ENCODE data around the gene ADPRM.
A peak's percentile ranks its signal among the peaks of the same experiment; 100 is the strongest.

Gene ADPRM

GRCh38 chr17:10697092-10698081 is at the start of gene ADPRM, which contains the start of gene SCO1:
ADPRM (plus strand) TSS chr17:10697594; CDS start chr17:10704927, 7,333 bp downstream.
SCO1 (minus strand) TSS chr17:10697533; CDS start chr17:10697507, 26 bp downstream.
- peak within 1 kb of the TSS; percentile 89 for H3K4me3 ChIP-seq (ENCODE audit: low read depth, low read length)
- peak; percentile 94 for DNase-seq (ENCODE audit: low read depth)
- TF ChIP-seq CTCF (conservative IDR thresholded peaks at IDR 0.05; ENCODE audit: low read depth, low read length): peak; percentile 58

DNA sequence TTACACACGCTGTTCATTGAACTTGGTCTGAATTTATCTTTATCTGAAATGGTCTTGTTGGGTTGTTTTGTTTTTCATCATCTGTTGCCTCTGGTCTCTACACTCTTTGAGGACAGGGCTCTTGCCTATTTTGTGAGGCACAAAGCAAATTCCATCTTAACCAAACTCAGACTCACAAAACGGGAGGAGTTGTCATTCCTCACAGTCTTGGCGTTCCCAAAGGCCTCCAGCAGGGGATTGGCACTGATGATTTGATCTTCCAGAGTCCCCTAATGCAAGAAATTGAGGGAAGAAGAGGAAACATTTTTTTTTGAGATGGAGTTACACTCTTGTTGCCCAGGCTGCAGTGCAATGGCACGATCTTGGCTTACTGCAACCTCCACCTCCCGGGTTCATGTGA is 49.0 kb upstream of the ADPRM start:
- DNase-seq (ENCODE audit: low read depth): no peak
- no peak for TF ChIP-seq CTCF (conservative IDR thresholded peaks at IDR 0.05; ENCODE audit: low read depth, low read length)

GRCh38 chr17:10648956-10649355 is 48.4 kb upstream of the ADPRM start:
- no peak for TF ChIP-seq CTCF (conservative IDR thresholded peaks at IDR 0.05; ENCODE audit: low read depth, low read length)
- DNase-seq (ENCODE audit: low read depth): peak; percentile 49
- H3K4me3 ChIP-seq (ENCODE audit: low read depth, low read length): no peak overlapping the region

More for the DNA sequence above, 49.0 kb upstream of the ADPRM start:
- H3K4me3 ChIP-seq (ENCODE audit: low read depth, low read length): no peak overlapping the region

DNA sequence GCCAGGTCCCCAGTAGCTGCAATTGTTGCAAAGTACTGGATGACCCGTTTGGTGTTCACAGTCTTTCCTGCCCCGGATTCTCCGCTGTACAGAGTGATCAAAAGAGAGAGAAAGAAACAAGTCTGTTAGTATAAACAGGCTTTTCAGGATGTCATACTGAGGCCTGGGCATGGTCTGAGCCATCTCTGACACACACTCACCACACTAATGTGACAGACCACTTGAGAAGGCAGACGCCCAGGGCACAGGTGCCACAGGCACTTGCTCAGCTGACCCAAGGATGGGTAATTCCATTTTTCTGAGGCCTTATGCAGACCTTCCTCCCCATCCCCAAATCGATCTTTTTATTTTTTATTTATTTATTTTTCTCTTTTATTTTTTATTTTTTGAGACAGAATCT is 47.8 kb upstream of the ADPRM start:
- TF ChIP-seq CTCF (conservative IDR thresholded peaks at IDR 0.05; ENCODE audit: low read depth, low read length): no peak
- no peak for DNase-seq (ENCODE audit: low read depth)
- no peak overlapping the region for H3K4me3 ChIP-seq (ENCODE audit: low read depth, low read length)

DNA sequence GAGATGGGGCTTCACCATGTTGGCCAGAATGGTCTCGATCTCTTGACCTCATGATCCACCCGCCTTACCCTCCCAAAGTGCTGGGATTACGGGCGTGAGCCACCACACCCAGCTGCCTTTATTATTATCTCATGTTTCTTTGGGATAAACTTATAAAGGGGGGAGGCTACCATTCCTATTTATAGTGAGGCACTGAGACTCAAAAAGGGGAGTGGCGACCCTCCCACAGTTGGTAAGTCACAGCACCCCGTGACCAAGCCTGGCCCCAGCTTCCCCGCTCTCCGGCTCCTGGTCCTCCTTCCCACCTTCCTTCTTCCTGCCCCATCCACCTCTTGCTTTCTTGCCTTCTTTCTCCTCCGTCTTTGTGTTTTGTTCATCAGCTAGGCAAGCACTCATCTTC is 45.5 kb upstream of the ADPRM start:
- TF ChIP-seq CTCF (conservative IDR thresholded peaks at IDR 0.05; ENCODE audit: low read depth, low read length): no peak
- DNase-seq (ENCODE audit: low read depth): no peak
- no peak overlapping the region for H3K4me3 ChIP-seq (ENCODE audit: low read depth, low read length)

GRCh38 chr17:10652984-10653659 is 44.3 kb upstream of the ADPRM start:
- H3K4me3 ChIP-seq (ENCODE audit: low read depth, low read length): no peak overlapping the region
- DNase-seq (ENCODE audit: low read depth): no peak
- no peak for TF ChIP-seq CTCF (conservative IDR thresholded peaks at IDR 0.05; ENCODE audit: low read depth, low read length)
